Measurements from ENCODE around the gene TSEN2.

GRCh38 chr3:12578742-12579141 is 94.5 kb downstream of the TSEN2 start:
- TF ChIP-seq CTCF (IDR thresholded peaks at IDR 0.05) (no peak), POLR2AphosphoS5 (IDR thresholded peaks at IDR 0.05) (no peak), POLR2A (IDR thresholded peaks at IDR 0.05) (no peak)

Data from stomach (tissue), 4 donors.